ENCODE results near the gene MAOA. TPM values are rescaled to one million over a fixed set of nuclear protein-coding genes. Genes with fewer than 3 reads are reported as not detected.

MAOA gene
- total and polyA plus RNA-seq, 2 of the 13 experiments (the other 11 are each of a cell fraction or from before 2014, with no cell fraction given): 13.4 to 14.7 TPM

- TF ChIP-seq BCL3 (CRISPR knock-in tag; IDR thresholded peaks at IDR 0.05): no peak
- peak; percentile 45; the same call in 1 of the 2 replicates for TF ChIP-seq ZFY (CRISPR knock-in tag; IDR thresholded peaks at IDR 0.05)
- TF ChIP-seq THYN1 (CRISPR knock-in tag; IDR thresholded peaks at IDR 0.05; ENCODE audit: borderline replicate concordance, low read depth): no peak
- TF ChIP-seq ATF7 (IDR thresholded peaks at IDR 0.05): peak; percentile 93
- TF ChIP-seq ATF7 (CRISPR knock-in tag; IDR thresholded peaks at IDR 0.05): no peak
- no peak for TF ChIP-seq AHDC1 (CRISPR knock-in tag; IDR thresholded peaks at IDR 0.05; ENCODE audit: borderline replicate concordance)
- no peak for TF ChIP-seq ZBTB38 (CRISPR knock-in tag; IDR thresholded peaks at IDR 0.05)
- TF ChIP-seq ZNF605 (CRISPR knock-in tag; IDR thresholded peaks at IDR 0.05): peak; percentile 65; the same call in 1 of the 2 replicates
- TF ChIP-seq ATF2 (CRISPR knock-in tag; IDR thresholded peaks at IDR 0.05): 0 out of 2 replicates have a peak, but pooled peaks have one; percentile 60
- TF ChIP-seq ATF1 (CRISPR knock-in tag; IDR thresholded peaks at IDR 0.05): peak; percentile 67
Observed at GRCh38 chrX:43654431-43655150, 1.5 kb upstream of the MAOA start (continued).
